Vagina (tissue), 2 donors: Measurements from ENCODE around the gene TUBB4A. TPM values are rescaled to one million over a fixed set of nuclear protein-coding genes. Genes with fewer than 3 reads are reported as not detected.

Experiments
- DNase-seq, 2 donors: peaks; one replicate each; pipeline ENCODE4 v3.0.0-alpha.2; 2017; ENCODE audit errors: extremely low spot score in 2 of 2
- H3K27ac ChIP-seq: fragments of 200-600 bp; sonication (generic); one replicate; pipeline ENCODE4 v1.5.1; 2019
- H3K27me3 ChIP-seq: fragments of 200-600 bp; sonication (generic); one replicate; pipeline ENCODE4 v1.5.1; 2019
- H3K36me3 ChIP-seq, 2 donors: fragments of 200-600 bp; sonication (generic); one replicate each; pipeline ENCODE4 v1.5.1; 2017 to 2019
- H3K4me1 ChIP-seq: fragments of 200-600 bp; sonication (generic); one replicate; pipeline ENCODE4 v1.5.1; 2019
- H3K4me3 ChIP-seq, 2 donors: fragments of 200-600 bp; sonication (generic); 1 replicate in 1 of 2; 2 replicates in 1 of 2; pipeline ENCODE4 v1.5.1; 2016 to 2019
- H3K9me3 ChIP-seq: fragments of 200-600 bp; sonication (generic); one replicate; pipeline ENCODE4 v1.5.1; 2019
- POLR2A ChIP-seq, 2 donors: fragments of 450-650 bp; IDR thresholded peaks; one replicate each; pipeline ENCODE4 v1.6.1; 2017; ENCODE audit warnings: antibody characterized with exemption in 2 of 2, mild to moderate bottlenecking in 2 of 2, moderate library complexity in 2 of 2
- POLR2AphosphoS5 ChIP-seq, 2 donors: sonication (generic); formaldehyde crosslinking; IDR thresholded peaks; one replicate each; pipeline ENCODE4 v1.9.0; 2017; ENCODE audit warnings: antibody characterized with exemption in 2 of 2, mild to moderate bottlenecking in 2 of 2, low read depth in 1 of 2; ENCODE audit not compliant: insufficient read depth in 1 of 2
- intact Hi-C: fragments of 100-400 bp; cut with DNase I; formaldehyde crosslinking; loops from one replicate; pipeline ENCODE4 v1.15.1; 2023
- total RNA-seq: library from RNA; depleted of rRNA; stranded (reverse); fragments of >200 nt; gene quantifications from one replicate; pipeline ENCODE4 v1.2.3, GENCODE V29; 2016
- TF ChIP-seq, protein P1 (sequence below), 3 experiments: fragments of 450-650 bp in 2 of 3; fragments of 200-600 bp in 1 of 3; sonication (generic) in 1 of 3; IDR thresholded peaks; one replicate each; pipeline ENCODE4 v1.5.1; 2017 to 2019; ENCODE audit warnings: antibody characterized with exemption in 3 of 3, mild to moderate bottlenecking in 2 of 3, moderate library complexity in 2 of 3

Gene TUBB4A
- total RNA-seq, 1 donor from 2014 or later, result 5.6 TPM

- intact Hi-C loops, result no loop called here
- Histone ChIP-seq H3K4me1 (no peaks in the 10 kb centered on the region), H3K4me3 (no peak overlapping the region), H3K27ac (no peak overlapping the region), H3K9me3 (no peaks in the 10 kb centered on the region), H3K36me3 (no peaks in the 10 kb centered on the region), H3K27me3 (no peaks in the 10 kb centered on the region)
- TF ChIP-seq, protein P1, sequence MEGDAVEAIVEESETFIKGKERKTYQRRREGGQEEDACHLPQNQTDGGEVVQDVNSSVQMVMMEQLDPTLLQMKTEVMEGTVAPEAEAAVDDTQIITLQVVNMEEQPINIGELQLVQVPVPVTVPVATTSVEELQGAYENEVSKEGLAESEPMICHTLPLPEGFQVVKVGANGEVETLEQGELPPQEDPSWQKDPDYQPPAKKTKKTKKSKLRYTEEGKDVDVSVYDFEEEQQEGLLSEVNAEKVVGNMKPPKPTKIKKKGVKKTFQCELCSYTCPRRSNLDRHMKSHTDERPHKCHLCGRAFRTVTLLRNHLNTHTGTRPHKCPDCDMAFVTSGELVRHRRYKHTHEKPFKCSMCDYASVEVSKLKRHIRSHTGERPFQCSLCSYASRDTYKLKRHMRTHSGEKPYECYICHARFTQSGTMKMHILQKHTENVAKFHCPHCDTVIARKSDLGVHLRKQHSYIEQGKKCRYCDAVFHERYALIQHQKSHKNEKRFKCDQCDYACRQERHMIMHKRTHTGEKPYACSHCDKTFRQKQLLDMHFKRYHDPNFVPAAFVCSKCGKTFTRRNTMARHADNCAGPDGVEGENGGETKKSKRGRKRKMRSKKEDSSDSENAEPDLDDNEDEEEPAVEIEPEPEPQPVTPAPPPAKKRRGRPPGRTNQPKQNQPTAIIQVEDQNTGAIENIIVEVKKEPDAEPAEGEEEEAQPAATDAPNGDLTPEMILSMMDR (IDR thresholded peaks at IDR 0.05), result no peak
- TF ChIP-seq POLR2AphosphoS5 (IDR thresholded peaks at IDR 0.05; ENCODE audit: insufficient read depth in 1 of 2, low read depth in 1 of 2) (no peak), POLR2A (IDR thresholded peaks at IDR 0.05) (no peak)
- no peak for DNase-seq
Measured at GRCh38 chr19:6522712-6523111, 20.6 kb upstream of the TUBB4A start.

DNA sequence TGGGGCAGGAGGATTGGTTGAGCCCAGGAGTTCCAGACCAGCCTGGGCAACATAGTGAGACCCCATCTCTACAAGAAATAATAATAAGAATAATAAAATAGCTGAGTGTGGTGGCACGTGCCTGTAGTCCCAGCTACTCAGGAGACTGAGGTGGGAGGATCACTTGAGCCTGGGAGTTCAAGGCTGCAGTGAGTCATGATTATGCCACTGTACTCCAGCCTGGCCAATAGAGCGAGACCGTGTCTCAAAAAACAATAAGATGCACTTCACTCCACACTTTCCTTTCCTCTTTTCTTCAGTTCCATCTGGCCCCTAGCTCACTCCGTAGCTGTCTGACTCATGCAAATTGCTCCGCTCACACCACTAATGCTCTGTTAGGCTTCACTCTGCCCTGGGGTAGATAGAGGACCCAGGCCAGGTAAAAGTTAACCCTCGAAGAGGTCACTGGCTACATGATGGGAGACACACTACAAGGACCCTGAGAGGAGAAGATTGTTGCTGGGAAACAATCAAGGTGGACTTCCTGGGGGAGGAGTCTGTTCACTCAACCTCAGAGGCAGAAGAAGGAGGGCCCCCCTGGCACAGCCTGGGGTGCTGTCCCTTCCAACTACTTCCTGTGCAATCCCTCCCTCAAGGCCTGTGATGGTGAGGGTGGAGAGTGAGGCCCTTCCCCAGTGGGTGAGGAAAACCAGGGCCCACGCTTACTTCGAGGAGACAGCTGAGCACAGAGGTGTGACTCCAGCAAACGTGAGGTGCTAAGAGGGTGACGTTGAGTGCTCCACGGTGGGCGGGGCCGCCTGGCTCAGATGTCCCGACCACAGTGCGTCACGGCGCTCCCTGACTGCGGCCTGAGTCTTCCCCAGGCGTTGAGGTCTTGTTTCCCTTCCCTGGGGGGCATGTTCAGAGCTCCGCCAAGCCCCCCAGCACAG is 19.9 kb upstream of the TUBB4A start:
- Histone ChIP-seq H3K27me3 (no peaks in the 10 kb centered on the region), H3K27ac (no peak overlapping the region), H3K4me1 (no peaks in the 10 kb centered on the region), H3K4me3 (no peak overlapping the region), H3K9me3 (no peaks in the 10 kb centered on the region), H3K36me3 (no peaks in the 10 kb centered on the region)
- TF ChIP-seq POLR2AphosphoS5 (IDR thresholded peaks at IDR 0.05; ENCODE audit: insufficient read depth in 1 of 2, low read depth in 1 of 2), result no peak
- TF ChIP-seq POLR2A (IDR thresholded peaks at IDR 0.05), result no peak
- DNase-seq, result no peak
- intact Hi-C loops, result no loop called here

DNA sequence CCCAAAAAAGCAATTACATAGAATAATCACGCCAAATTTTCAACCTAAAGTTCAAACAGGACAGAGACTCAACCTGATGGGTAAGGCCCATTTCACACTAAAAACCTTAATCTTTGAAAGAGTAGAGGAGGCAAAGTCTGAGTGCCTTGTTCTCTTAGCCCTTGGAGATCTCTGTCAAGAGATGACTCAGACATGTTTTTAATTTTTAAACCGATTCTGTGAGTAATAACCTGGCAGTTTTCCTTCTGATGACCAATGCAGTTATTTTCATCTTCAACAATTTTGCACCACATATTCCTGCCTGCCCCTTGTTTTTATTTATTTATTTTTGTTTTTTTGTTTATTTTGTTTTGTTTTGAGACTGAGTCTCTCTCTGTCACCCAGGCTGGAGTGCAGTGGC is 17.2 kb upstream of the TUBB4A start:
- intact Hi-C loops, result no loop called here
- Histone ChIP-seq H3K27me3 (no peaks in the 10 kb centered on the region), H3K9me3 (no peaks in the 10 kb centered on the region), H3K27ac (no peak overlapping the region), H3K4me1 (no peaks in the 10 kb centered on the region), H3K4me3 (no peak overlapping the region), H3K36me3 (no peaks in the 10 kb centered on the region)
- DNase-seq, result no peak
- TF ChIP-seq, protein P1 (IDR thresholded peaks at IDR 0.05), result no peak
- TF ChIP-seq POLR2A (IDR thresholded peaks at IDR 0.05) (no peak), POLR2AphosphoS5 (IDR thresholded peaks at IDR 0.05; ENCODE audit: insufficient read depth in 1 of 2, low read depth in 1 of 2) (no peak)

- no peak overlapping the region for H3K4me3 ChIP-seq
- H3K9me3 ChIP-seq, result no peaks in the 10 kb centered on the region
- TF ChIP-seq POLR2AphosphoS5 (IDR thresholded peaks at IDR 0.05; ENCODE audit: insufficient read depth in 1 of 2, low read depth in 1 of 2) (no peak), POLR2A (IDR thresholded peaks at IDR 0.05) (no peak)
- TF ChIP-seq, protein P1 (IDR thresholded peaks at IDR 0.05), result no peak
- intact Hi-C loops, result no loop called here
- DNase-seq, result no peak
- no peaks in the 10 kb centered on the region for H3K27me3 ChIP-seq
- H3K36me3 ChIP-seq, result no peaks in the 10 kb centered on the region
- H3K27ac ChIP-seq, result no peak overlapping the region
- H3K4me1 ChIP-seq, result no peaks in the 10 kb centered on the region
Measured at GRCh38 chr19:6518145-6518911, 16.2 kb upstream of the TUBB4A start.

GRCh38 chr19:6516659-6517291 is 14.7 kb upstream of the TUBB4A start:
- TF ChIP-seq POLR2A (IDR thresholded peaks at IDR 0.05), result no peak
- TF ChIP-seq POLR2AphosphoS5 (IDR thresholded peaks at IDR 0.05; ENCODE audit: insufficient read depth in 1 of 2, low read depth in 1 of 2), result peak; percentile 24 to 73
- TF ChIP-seq, protein P1 (IDR thresholded peaks at IDR 0.05), result peak; percentile 74 to 97 (median 96)
- Histone ChIP-seq H3K4me1 (no peaks in the 10 kb centered on the region), H3K9me3 (no peaks in the 10 kb centered on the region), H3K27me3 (no peaks in the 10 kb centered on the region), H3K4me3 (peak overlapping the region; percentile 68 to 77), H3K36me3 (no peaks in the 10 kb centered on the region), H3K27ac (peak overlapping the region; percentile 72)
- intact Hi-C loops, result loop anchor here (2.0 kb wide), 1 partner anchor 112 kb away; no protein-coding TSS in a partner anchor
- DNase-seq, result no peak
